SK-N-SH treated with all-trans-retinoic acid at 6 μM for 48 hours (cell line): Measurements from ENCODE around the gene ARID1B.

Experiments used
- ATAC-seq: fragments of 200-7000 bp; cut with Tn5 transposase; 3 replicates; pipeline ENCODE4 v1.9.1; 2020; ENCODE audit warnings: mild to moderate bottlenecking, moderate library complexity
- ARNTL ChIP-seq: fragments of 450-650 bp; formaldehyde crosslinking; IDR thresholded peaks from 2 replicates; pipeline ENCODE4 v1.5.0; 2020; ENCODE audit warnings: low read depth, mild to moderate bottlenecking, moderate library complexity, borderline replicate concordance
- BACH2 ChIP-seq: fragments of 250-450 bp; sonication (Bioruptor Pico); IDR thresholded peaks from 2 replicates; pipeline ENCODE4 v1.9.0; 2021; ENCODE audit warnings: mild to moderate bottlenecking, borderline replicate concordance
- ESRRG ChIP-seq: fragments of 250-450 bp; sonication (Bioruptor Pico); IDR thresholded peaks from 2 replicates; pipeline ENCODE4 v1.6.1; 2021; ENCODE audit warnings: mild to moderate bottlenecking
- GLIS3 ChIP-seq: fragments of 250-450 bp; sonication (Bioruptor Pico); IDR thresholded peaks from 2 replicates; pipeline ENCODE4 v1.5.0; 2020; ENCODE audit warnings: mild to moderate bottlenecking, moderate library complexity
- ISL1 ChIP-seq: fragments of 250-450 bp; sonication (Bioruptor Pico); IDR thresholded peaks from 2 replicates; pipeline ENCODE4 v2.1.2; 2022; ENCODE audit warnings: mild to moderate bottlenecking, moderate library complexity
- OSR1 ChIP-seq: fragments of 250-450 bp; sonication (Bioruptor Pico); IDR thresholded peaks from 2 replicates; pipeline ENCODE4 v1.8.0; 2022; ENCODE audit warnings: moderate library complexity, mild to moderate bottlenecking, inconsistent platforms
- PATZ1 ChIP-seq: fragments of 250-450 bp; sonication (Bioruptor Pico); IDR thresholded peaks from 2 replicates; pipeline ENCODE4 v1.8.0; 2020; ENCODE audit warnings: mild to moderate bottlenecking, moderate library complexity, borderline replicate concordance
- POU6F1 ChIP-seq: fragments of 250-450 bp; sonication (Bioruptor Pico); IDR thresholded peaks from 2 replicates; pipeline ENCODE4 v1.8.0; 2021; ENCODE audit warnings: low read depth, mild to moderate bottlenecking, moderate library complexity, borderline replicate concordance
- PPARA ChIP-seq: fragments of 250-450 bp; sonication (Bioruptor Pico); IDR thresholded peaks from 2 replicates; pipeline ENCODE4 v1.5.0; 2020; ENCODE audit warnings: mild to moderate bottlenecking, borderline replicate concordance
- RARB ChIP-seq: fragments of 250-450 bp; sonication (Bioruptor Pico); IDR thresholded peaks from 2 replicates; pipeline ENCODE4 v1.8.0; 2021; ENCODE audit warnings: mild to moderate bottlenecking, moderate library complexity
- SNAI2 ChIP-seq: fragments of 250-450 bp; sonication (Bioruptor Pico); IDR thresholded peaks from 2 replicates; pipeline ENCODE4 v1.5.0; 2020; ENCODE audit warnings: mild to moderate bottlenecking, moderate library complexity
- TCF4 ChIP-seq: fragments of 250-450 bp; sonication (Bioruptor Pico); IDR thresholded peaks from 2 replicates; pipeline ENCODE4 v1.8.0; 2021; ENCODE audit warnings: mild to moderate bottlenecking, moderate library complexity, borderline replicate concordance
- TSHZ2 ChIP-seq: fragments of 250-450 bp; sonication (Bioruptor Pico); IDR thresholded peaks from 2 replicates; pipeline ENCODE4 v1.5.0; 2020; ENCODE audit warnings: mild to moderate bottlenecking, moderate library complexity
- ZC3H10 ChIP-seq: fragments of 250-450 bp; sonication (Bioruptor Pico); IDR thresholded peaks from 2 replicates; pipeline ENCODE4 v1.5.1; 2021; ENCODE audit warnings: mild to moderate bottlenecking, moderate library complexity
- ZFP3 ChIP-seq: fragments of 250-450 bp; sonication (Bioruptor Pico); IDR thresholded peaks from 2 replicates; pipeline ENCODE4 v1.5.0; 2020; ENCODE audit warnings: mild to moderate bottlenecking, moderate library complexity
- ZFP30 ChIP-seq: fragments of 450-650 bp; formaldehyde crosslinking; IDR thresholded peaks from 2 replicates; pipeline ENCODE4 v1.5.0; 2022; ENCODE audit warnings: mild to moderate bottlenecking, moderate library complexity
- ZNF565 ChIP-seq: fragments of 450-650 bp; formaldehyde crosslinking; conservative IDR thresholded peaks from 2 replicates; pipeline ENCODE4 v1.5.0; 2020; ENCODE audit warnings: low read depth, mild to moderate bottlenecking, moderate library complexity
- ZNF70 ChIP-seq: fragments of 450-650 bp; formaldehyde crosslinking; IDR thresholded peaks from 2 replicates; pipeline ENCODE4 v1.5.0; 2020; ENCODE audit warnings: mild to moderate bottlenecking, moderate library complexity
- ZNF8 ChIP-seq: fragments of 450-650 bp; formaldehyde crosslinking; IDR thresholded peaks from 2 replicates; pipeline ENCODE4 v1.5.0; 2020; ENCODE audit warnings: mild to moderate bottlenecking, moderate library complexity
- TF ChIP-seq, protein P1 (sequence below): fragments of 250-450 bp; sonication (Bioruptor Pico); IDR thresholded peaks from 2 replicates; pipeline ENCODE4 v1.5.1; 2020; ENCODE audit warnings: low read depth, mild to moderate bottlenecking, moderate library complexity

The ARID1B gene

DNA sequence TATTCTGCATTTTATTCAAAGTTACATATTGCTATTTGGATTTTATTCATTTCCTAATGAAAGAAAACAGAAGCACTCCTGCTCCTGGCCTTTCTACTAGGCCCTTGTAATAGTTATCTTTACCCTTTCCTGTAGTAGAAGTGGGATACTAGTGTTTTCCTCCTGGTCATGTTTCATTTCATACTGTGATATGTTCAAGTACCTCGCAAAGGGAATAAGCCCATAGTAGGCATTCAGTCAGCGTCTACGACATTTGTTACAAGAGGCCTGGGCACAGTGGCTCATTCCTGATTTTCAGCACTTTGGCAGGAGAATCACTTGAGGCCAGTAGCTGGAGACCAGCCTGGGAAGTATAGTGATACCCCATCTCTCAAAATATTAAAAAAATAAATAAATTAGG, 154.1 kb downstream of the ARID1B start:
- no peak for ATAC-seq
- TF ChIP-seq POU6F1 (CRISPR knock-in tag) (no peak), SNAI2 (CRISPR knock-in tag) (no peak), ZNF8 (no peak), ZNF70 (no peak), ESRRG (CRISPR knock-in tag) (no peak), GLIS3 (CRISPR knock-in tag) (no peak), ZFP3 (CRISPR knock-in tag) (no peak), OSR1 (no peak), BACH2 (CRISPR knock-in tag) (no peak), PATZ1 (CRISPR knock-in tag) (no peak), TCF4 (no peak), TSHZ2 (CRISPR knock-in tag) (no peak), ZC3H10 (no peak), ARNTL (CRISPR knock-in tag) (no peak)
- TF ChIP-seq, protein P1, sequence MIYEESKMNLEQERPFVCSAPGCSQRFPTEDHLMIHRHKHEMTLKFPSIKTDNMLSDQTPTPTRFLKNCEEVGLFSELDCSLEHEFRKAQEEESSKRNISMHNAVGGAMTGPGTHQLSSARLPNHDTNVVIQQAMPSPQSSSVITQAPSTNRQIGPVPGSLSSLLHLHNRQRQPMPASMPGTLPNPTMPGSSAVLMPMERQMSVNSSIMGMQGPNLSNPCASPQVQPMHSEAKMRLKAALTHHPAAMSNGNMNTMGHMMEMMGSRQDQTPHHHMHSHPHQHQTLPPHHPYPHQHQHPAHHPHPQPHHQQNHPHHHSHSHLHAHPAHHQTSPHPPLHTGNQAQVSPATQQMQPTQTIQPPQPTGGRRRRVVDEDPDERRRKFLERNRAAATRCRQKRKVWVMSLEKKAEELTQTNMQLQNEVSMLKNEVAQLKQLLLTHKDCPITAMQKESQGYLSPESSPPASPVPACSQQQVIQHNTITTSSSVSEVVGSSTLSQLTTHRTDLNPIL (CRISPR knock-in tag), result no peak

DNA sequence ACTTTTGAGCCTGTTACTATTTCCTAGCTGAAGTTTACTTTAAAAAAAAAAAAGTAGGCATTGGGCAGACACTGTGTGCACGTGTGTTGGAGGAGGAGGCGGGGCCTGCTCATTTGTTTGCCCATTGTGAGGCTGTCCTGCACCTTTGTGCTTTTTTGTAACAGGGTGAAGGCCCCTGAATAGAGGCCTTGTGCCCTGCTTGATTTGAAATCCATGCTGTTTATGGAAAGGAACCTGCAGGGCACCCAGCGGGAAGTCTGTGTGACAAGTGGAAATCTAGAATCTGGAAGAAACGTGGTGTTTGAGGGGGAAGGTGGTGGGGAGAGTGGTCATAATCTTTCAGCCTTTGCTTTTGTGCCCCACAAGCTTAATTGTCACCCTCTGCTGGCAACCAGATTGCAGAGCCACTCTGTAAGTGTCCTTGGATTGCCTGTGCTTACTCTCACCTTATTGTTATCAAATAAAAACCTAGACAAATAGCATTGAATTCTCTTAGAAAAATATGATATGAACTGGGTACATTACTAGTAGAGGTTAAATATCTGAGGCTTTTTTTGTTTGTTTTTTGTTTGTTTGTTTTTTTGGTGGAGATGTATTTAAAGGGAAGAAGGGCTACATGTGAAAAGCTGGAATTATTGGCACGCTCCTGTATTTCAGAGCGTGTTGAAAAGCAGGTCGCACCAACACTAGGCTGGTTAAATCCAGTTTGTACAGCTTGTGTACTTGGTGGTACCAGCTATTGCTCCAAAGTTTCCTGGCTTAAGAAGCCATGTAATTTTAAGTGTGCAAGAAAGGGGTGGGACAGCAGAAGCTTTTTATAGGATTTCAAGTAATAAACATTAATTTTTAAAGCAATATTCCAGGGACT, 156.3 kb downstream of the ARID1B start:
- TF ChIP-seq ZC3H10 (no peak), ZFP3 (CRISPR knock-in tag) (no peak), RARB (CRISPR knock-in tag) (no peak), ESRRG (CRISPR knock-in tag) (no peak), PATZ1 (CRISPR knock-in tag) (no peak), SNAI2 (CRISPR knock-in tag) (no peak), TCF4 (no peak), PPARA (no peak)
- TF ChIP-seq, all 23 proteins: peak for 0
- peak; percentile 49; the same call in 2 of the 3 replicates for ATAC-seq

DNA sequence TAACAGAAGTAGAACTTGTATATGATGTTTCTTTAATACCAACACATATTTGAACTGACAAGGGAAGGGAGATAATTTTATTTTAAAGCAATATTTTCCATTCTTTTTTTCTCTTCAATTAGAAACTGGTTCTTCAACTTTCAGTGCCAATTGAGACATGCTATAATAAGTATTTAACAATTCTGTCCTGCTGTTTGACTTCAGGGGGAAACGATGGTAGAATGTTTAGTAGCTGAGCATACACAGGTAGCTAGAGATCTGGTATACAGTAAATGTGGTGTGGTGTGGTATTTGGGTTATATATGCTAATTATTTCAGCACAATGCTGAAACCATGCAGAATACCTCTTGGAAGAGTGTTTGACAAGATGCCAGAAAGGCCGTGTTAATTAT, 156.9 kb downstream of the ARID1B start:
- ATAC-seq, result no peak
- TF ChIP-seq PPARA, result no peak
- no peak for TF ChIP-seq POU6F1 (CRISPR knock-in tag)
- no peak for TF ChIP-seq RARB (CRISPR knock-in tag)
- TF ChIP-seq ISL1 (CRISPR knock-in tag), result no peak
- TF ChIP-seq, protein P1 (CRISPR knock-in tag), result no peak
- TF ChIP-seq ZFP3 (CRISPR knock-in tag), result no peak
- TF ChIP-seq ZFP30 (CRISPR knock-in tag), result no peak
- TF ChIP-seq TSHZ2 (CRISPR knock-in tag), result no peak
- no peak for TF ChIP-seq ZNF8
- TF ChIP-seq ESRRG (CRISPR knock-in tag), result no peak
- no peak for TF ChIP-seq GLIS3 (CRISPR knock-in tag)
- no peak for TF ChIP-seq ARNTL (CRISPR knock-in tag)
- no peak for TF ChIP-seq ZC3H10
- no peak for TF ChIP-seq ZNF565 (CRISPR knock-in tag)
